ENCODE results near the gene BEND6.

BEND6 gene

GRCh38 chr6:56944661-56945060, 10.2 kb upstream of the BEND6 start:
- no peak for DNase-seq

- DNase-seq, result no peak
Observed at GRCh38 chr6:56946368-56946767, 8.5 kb upstream of the BEND6 start.

GRCh38 chr6:56947924-56948323, 7.0 kb upstream of the BEND6 start:
- no peak for DNase-seq

- no peak for DNase-seq
Observed at GRCh38 chr6:56949265-56949664, 5.6 kb upstream of the BEND6 start.

GRCh38 chr6:56949925-56950495, 4.9 kb upstream of the BEND6 start:
- no peak for DNase-seq

GRCh38 chr6:56951049-56951831, 3.7 kb upstream of the BEND6 start:
- DNase-seq, result no peak

GRCh38 chr6:56953597-56954402, 1.1 kb upstream of the BEND6 start:
- DNase-seq, result peak; percentile 3

GRCh38 chr6:56955171-56956155, 556 bp downstream of the BEND6 start:
- peak; percentile 69 for DNase-seq

GRCh38 chr6:56956491-56956890, 1.6 kb downstream of the BEND6 start:
- no peak for DNase-seq

GRCh38 chr6:56957856-56958255, 2.9 kb downstream of the BEND6 start:
- no peak for DNase-seq

GRCh38 chr6:56958481-56958880, 3.6 kb downstream of the BEND6 start:
- no peak for DNase-seq

GRCh38 chr6:56959094-56959493, 4.2 kb downstream of the BEND6 start:
- no peak for DNase-seq

- DNase-seq, result no peak
Observed at GRCh38 chr6:56959938-56960337, 5.0 kb downstream of the BEND6 start.

- DNase-seq, result no peak
Observed at GRCh38 chr6:56961151-56961550, 6.2 kb downstream of the BEND6 start.

GRCh38 chr6:56962441-56962840, 7.5 kb downstream of the BEND6 start:
- DNase-seq, result no peak

- no peak for DNase-seq
Observed at GRCh38 chr6:56963043-56963442, 8.1 kb downstream of the BEND6 start.

GRCh38 chr6:56963793-56964192, 8.9 kb downstream of the BEND6 start:
- no peak for DNase-seq

GRCh38 chr6:56965126-56965525, 10.2 kb downstream of the BEND6 start:
- DNase-seq, result no peak

- DNase-seq, result no peak
Observed at GRCh38 chr6:56970849-56971248, 15.9 kb downstream of the BEND6 start.

GRCh38 chr6:56977192-56977591, 22.3 kb downstream of the BEND6 start:
- DNase-seq, result no peak

- DNase-seq, result no peak
Observed at GRCh38 chr6:56978530-56978929, 23.6 kb downstream of the BEND6 start.

GRCh38 chr6:56984361-56984760, 29.5 kb downstream of the BEND6 start:
- no peak for DNase-seq

- DNase-seq, result no peak
Observed at GRCh38 chr6:56984884-56985283, 30.0 kb downstream of the BEND6 start.

Data from stimulated activated CD4-positive, alpha-beta T cell treated with anti-CD3 and anti-CD28 coated beads, Interleukin-4, amount 100 ng/mL, for 1 hour (primary cell).